Vagina (tissue), 2 donors: ENCODE measurements around the gene LRRC59.
A peak's percentile ranks its signal among the peaks of the same experiment; 100 is the strongest.

Experiments
- POLR2A ChIP-seq, 2 donors: fragments of 450-650 bp; IDR thresholded peaks; one replicate each; pipeline ENCODE4 v1.6.1; 2017; ENCODE audit warnings: antibody characterized with exemption in 2 of 2, mild to moderate bottlenecking in 2 of 2, moderate library complexity in 2 of 2
- POLR2AphosphoS5 ChIP-seq, 2 donors: sonication (generic); formaldehyde crosslinking; IDR thresholded peaks; one replicate each; pipeline ENCODE4 v1.9.0; 2017; ENCODE audit warnings: antibody characterized with exemption in 2 of 2, mild to moderate bottlenecking in 2 of 2, low read depth in 1 of 2; ENCODE audit not compliant: insufficient read depth in 1 of 2
- TF ChIP-seq, protein P1 (sequence below), 3 experiments: fragments of 450-650 bp in 2 of 3; fragments of 200-600 bp in 1 of 3; sonication (generic) in 1 of 3; IDR thresholded peaks; one replicate each; pipeline ENCODE4 v1.5.1; 2017 to 2019; ENCODE audit warnings: antibody characterized with exemption in 3 of 3, mild to moderate bottlenecking in 2 of 3, moderate library complexity in 2 of 3

DNA sequence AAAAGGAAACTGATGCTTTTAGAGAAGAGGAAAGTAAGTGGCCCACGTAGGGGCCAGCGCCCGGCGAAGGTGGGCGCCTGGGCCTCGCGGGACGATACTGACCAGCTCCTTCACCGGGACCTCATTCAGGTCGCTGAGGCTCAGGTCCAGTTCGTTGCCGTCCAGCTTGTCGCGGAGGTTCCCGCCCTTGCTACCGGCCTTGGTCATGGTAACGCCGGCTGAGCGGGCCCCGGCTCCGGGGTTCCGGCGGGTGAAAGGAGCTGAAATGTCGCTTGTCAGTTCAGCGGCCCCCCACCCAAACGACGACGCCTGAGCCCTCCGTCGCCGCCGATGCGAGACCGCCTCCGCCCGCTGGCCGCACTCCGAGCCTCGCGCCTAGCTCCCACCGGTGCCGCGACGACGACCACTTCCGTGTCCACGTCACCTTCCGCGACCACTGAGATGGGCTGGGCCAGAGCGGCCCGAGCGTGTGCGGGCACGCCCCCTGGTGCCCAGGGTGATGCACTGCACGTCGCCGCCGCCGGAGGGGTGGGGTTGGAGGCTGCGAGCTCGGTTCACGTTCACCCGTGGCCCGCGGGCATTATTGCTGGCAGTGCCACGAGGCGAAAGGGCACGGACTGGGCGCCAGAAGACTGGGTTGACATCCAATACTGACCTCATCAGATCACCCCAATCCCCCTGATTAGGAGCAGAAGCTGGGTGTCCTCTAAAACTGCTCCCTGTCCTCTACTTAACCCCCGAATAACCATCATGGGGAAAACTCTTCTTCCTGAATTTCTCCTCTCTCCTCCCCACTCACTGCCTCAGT is at the start of gene LRRC59:
- TF ChIP-seq, protein P1, sequence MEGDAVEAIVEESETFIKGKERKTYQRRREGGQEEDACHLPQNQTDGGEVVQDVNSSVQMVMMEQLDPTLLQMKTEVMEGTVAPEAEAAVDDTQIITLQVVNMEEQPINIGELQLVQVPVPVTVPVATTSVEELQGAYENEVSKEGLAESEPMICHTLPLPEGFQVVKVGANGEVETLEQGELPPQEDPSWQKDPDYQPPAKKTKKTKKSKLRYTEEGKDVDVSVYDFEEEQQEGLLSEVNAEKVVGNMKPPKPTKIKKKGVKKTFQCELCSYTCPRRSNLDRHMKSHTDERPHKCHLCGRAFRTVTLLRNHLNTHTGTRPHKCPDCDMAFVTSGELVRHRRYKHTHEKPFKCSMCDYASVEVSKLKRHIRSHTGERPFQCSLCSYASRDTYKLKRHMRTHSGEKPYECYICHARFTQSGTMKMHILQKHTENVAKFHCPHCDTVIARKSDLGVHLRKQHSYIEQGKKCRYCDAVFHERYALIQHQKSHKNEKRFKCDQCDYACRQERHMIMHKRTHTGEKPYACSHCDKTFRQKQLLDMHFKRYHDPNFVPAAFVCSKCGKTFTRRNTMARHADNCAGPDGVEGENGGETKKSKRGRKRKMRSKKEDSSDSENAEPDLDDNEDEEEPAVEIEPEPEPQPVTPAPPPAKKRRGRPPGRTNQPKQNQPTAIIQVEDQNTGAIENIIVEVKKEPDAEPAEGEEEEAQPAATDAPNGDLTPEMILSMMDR (IDR thresholded peaks at IDR 0.05) = peak; percentile 87 to 95 (median 92)
- TF ChIP-seq POLR2A (IDR thresholded peaks at IDR 0.05) (peak in 1 of 2 donors; percentile 43), POLR2AphosphoS5 (IDR thresholded peaks at IDR 0.05; ENCODE audit: insufficient read depth in 1 of 2, low read depth in 1 of 2) (peak in 1 of 2 donors; percentile 88)
